ENCODE results near the gene FGD6.

FGD6 gene

GRCh38 chr12:95057424-95057823 lies 159.8 kb downstream of the FGD6 start:
- Histone ChIP-seq H3K4me3 (no peak overlapping the region), H3K27ac (no peak overlapping the region)
- no peak for TF ChIP-seq CTCF (IDR thresholded peaks at IDR 0.05)
- no peak for DNase-seq (ENCODE audit: low spot score)

GRCh38 chr12:95055057-95055456 lies 162.2 kb downstream of the FGD6 start:
- no peak overlapping the region for H3K4me3 ChIP-seq
- no peak for DNase-seq (ENCODE audit: low spot score)
- no peak for TF ChIP-seq CTCF (IDR thresholded peaks at IDR 0.05)
- no peak overlapping the region for H3K27ac ChIP-seq

GRCh38 chr12:95054206-95054605 lies 163.1 kb downstream of the FGD6 start:
- Histone ChIP-seq H3K27ac (no peak overlapping the region), H3K4me3 (no peak overlapping the region)
- no peak for DNase-seq (ENCODE audit: low spot score)
- no peak for TF ChIP-seq CTCF (IDR thresholded peaks at IDR 0.05)

GRCh38 chr12:95051241-95051640 lies 166.0 kb downstream of the FGD6 start:
- H3K27ac ChIP-seq, result no peak overlapping the region
- TF ChIP-seq CTCF (IDR thresholded peaks at IDR 0.05), result no peak
- DNase-seq (ENCODE audit: low spot score), result no peak
- H3K4me3 ChIP-seq, result no peak overlapping the region

- Histone ChIP-seq H3K4me3 (no peak overlapping the region), H3K27ac (no peak overlapping the region)
- DNase-seq (ENCODE audit: low spot score), result no peak
- no peak for TF ChIP-seq CTCF (IDR thresholded peaks at IDR 0.05)
These were observed 179.4 kb downstream of the FGD6 start for GRCh38 chr12:95037906-95038305.

- Histone ChIP-seq H3K4me3 (no peak overlapping the region), H3K27ac (no peak overlapping the region)
- TF ChIP-seq CTCF (IDR thresholded peaks at IDR 0.05), result no peak
- DNase-seq (ENCODE audit: low spot score), result no peak
These were observed 182.5 kb downstream of the FGD6 start for GRCh38 chr12:95034750-95035149.

All from coronary artery (tissue), 2 donors.